Stimulated activated CD4-positive, alpha-beta T cell treated with anti-CD3 and anti-CD28 coated beads, Interleukin-15, amount 100 ng/mL, for 48 hours (primary cell): Measurements from ENCODE around the gene SCARF2.
"Not testable (repeated sequence)": the region's sequence is repeated elsewhere in the genome, so short reads cannot be mapped to it uniquely, and the experiment has no call there.

Source experiments
- DNase-seq, 2 donors: peaks; one replicate each; pipeline ENCODE4 v3.0.0-alpha.2; 2020; ENCODE audit warnings: low read depth in 2 of 2

Gene SCARF2

GRCh38 chr22:20428496-20429253 lies 8.9 kb downstream of the SCARF2 start:
- no peak for DNase-seq

- no peak for DNase-seq
Measured at GRCh38 chr22:20427945-20428417, 9.6 kb downstream of the SCARF2 start.

GRCh38 chr22:20427104-20427944 lies 10.3 kb downstream of the SCARF2 start:
- DNase-seq = no peak

- no peak for DNase-seq
Measured at GRCh38 chr22:20426259-20426615, 11.4 kb downstream of the SCARF2 start.

GRCh38 chr22:20425566-20426258 lies 11.9 kb downstream of the SCARF2 start:
- DNase-seq = no peak

GRCh38 chr22:20424932-20425565 lies 12.6 kb downstream of the SCARF2 start:
- no peak for DNase-seq

GRCh38 chr22:20424568-20424931 lies 13.1 kb downstream of the SCARF2 start:
- DNase-seq = no peak

GRCh38 chr22:20423906-20424551 lies 13.6 kb downstream of the SCARF2 start:
- no peak for DNase-seq

GRCh38 chr22:20423008-20423905 lies 14.4 kb downstream of the SCARF2 start:
- no peak for DNase-seq

GRCh38 chr22:20422271-20423007 lies 15.2 kb downstream of the SCARF2 start:
- no peak for DNase-seq

- DNase-seq = no peak
Measured at GRCh38 chr22:20421507-20421874, 16.1 kb downstream of the SCARF2 start.

GRCh38 chr22:20420157-20420842 lies 17.3 kb downstream of the SCARF2 start:
- DNase-seq = no peak

- DNase-seq = no peak
Measured at GRCh38 chr22:20419664-20419951, 18.0 kb downstream of the SCARF2 start.

- DNase-seq = peak; percentile 39 to 52
Measured at GRCh38 chr22:20418211-20418788, 19.3 kb downstream of the SCARF2 start.

GRCh38 chr22:20415699-20416098 lies 21.9 kb downstream of the SCARF2 start:
- DNase-seq = not testable (repeated sequence)

GRCh38 chr22:20415241-20415640 lies 22.4 kb downstream of the SCARF2 start:
- DNase-seq = not testable (repeated sequence)

- DNase-seq = no peak
Measured at GRCh38 chr22:20414450-20414849, 23.2 kb downstream of the SCARF2 start.

- DNase-seq = no peak
Measured at GRCh38 chr22:20414059-20414440, 23.6 kb downstream of the SCARF2 start.
